Inferior parietal cortex (tissue), 1 donor: Measurements from ENCODE around the gene NEUROG3.
"Not testable (repeated sequence)": the region's sequence is repeated elsewhere in the genome, so short reads cannot be mapped to it uniquely, and the experiment has no call there.

ENCODE experiments used
- DNase-seq: peaks from one replicate; pipeline ENCODE4 v3.0.0-alpha.2; 2016; ENCODE audit errors: extremely low spot score

The NEUROG3 gene

DNA sequence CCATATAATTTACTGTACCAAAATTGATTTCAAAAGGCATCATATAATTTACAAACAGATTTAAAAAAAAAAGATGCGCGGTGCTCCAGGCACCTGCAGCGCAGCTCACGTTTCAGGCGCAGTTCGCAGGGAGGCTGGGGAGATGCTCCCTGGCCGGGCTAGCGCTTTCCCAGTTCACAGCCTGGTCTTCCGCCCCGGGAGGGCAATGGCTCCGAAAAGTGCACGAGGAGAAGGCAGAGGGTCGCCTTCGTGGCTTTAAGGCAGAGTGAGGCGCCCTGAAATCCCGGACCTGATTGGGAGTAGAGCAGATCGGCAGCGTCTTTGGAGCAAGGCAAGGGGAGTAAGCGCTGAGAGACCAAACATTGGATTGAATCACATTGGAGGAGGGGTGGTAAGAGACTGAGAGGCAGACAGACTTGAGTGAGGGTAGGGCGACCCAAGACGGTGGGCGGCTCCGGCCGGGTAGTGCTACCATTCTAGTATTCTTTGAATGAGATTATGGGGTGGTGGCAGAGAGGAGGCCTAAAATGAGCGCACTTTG is 1.5 kb downstream of the NEUROG3 start:
- DNase-seq, result no peak

DNA sequence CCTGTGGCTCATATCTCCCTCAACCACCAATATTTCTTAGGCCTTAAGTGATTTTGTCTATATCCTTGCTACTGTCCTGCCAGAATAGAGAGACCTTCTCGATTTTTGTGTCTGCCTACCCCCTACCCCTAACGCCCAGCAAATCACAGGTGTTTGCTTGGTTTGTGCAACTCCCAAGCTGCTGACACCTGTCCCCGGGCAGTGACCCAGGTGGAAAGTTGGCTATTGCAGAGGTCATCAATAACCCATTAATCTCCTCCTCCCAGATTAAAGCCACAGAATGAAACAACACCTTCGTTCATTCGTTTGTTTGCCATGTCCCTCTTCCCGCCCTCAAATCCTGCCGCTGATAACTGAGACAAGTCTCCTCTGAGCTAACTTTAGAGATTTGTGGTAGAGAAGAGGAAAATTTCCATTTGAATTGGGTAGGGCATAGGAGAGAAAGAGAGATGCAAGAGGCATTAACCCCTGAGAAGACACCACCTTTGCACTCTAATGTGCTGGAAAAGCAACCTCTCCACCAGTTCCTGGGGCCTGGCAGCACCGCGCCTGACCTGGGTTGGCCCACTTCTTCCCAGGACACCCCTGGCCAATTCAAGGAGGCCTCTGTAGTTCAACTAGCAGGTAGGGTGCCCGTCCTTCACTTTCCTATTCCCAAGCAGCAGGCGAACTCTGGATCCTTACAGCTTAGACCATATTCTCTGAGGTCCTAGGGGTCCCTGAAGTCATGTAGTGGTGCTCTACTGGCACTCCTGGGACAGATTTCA is 3.0 kb downstream of the NEUROG3 start:
- no peak for DNase-seq

DNA sequence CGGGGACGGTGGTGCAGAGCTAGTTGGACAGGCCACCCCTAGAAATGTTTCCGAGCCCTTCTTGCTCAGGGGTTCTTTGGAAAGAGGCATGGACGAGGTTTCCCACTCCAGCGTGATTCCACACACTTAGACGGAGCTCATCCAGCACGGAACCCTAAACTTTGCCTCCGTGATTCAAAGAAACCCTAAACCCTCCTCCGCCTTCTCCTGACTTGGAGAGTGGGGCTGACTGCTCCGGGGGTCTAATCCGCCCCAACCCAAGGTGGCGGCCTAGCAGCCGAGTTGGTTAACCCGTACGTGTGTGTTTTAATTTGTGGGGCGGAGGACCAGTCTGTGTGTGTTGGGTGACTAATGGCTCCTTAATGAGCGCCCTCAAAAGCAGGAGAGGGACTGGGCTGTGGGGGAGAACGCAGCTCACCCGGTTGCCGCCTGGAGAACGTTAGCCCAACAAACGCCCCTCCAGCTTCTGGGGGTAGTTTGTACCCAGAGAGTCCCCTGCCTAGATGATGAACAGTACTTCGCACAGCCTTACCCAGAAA is 3.8 kb downstream of the NEUROG3 start:
- no peak for DNase-seq

DNA sequence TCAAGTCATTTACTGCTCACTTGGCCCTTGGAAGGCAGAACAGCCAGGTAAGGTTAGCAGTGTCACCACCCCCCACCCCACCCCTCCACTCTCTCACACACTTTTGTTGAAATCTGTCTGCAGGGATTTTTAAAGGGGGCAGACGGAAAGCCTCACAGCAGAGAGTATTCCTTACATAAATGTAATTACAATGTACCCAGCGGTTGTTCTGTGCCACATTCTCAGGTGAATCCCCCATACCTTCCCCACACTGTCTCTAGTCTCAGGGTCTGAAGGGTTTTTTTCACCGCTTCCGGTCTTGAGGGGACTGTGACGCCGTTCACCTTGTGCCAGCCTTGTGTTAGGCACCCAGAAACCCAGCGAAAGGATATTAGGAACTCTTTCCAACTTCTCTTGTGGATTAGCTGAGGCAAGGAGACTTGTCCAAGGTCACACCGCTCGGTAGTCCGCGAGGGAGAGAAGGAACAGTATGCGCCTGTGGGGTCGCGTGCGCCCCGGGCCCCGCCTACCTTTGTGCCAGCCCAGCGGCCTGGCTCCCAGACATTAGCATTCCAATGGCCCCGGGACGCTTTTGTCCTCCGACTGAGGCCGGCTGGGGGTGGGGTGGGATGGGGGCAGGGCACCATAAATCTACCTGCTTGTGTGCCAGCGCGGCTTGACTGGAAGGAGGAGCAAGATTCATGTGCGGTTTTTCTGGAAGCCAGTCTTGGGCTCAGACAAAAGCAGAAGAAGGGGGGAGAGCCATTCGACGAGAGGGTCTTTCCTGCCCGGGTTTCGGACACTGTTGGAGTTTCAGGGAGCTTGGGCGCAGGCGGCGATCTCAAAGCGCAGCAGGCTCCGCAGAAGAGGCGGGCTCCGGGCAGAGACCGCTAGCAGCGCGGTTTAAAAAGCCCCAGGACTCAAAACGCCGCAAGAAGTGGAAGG is 4.5 kb downstream of the NEUROG3 start:
- DNase-seq, result no peak

DNA sequence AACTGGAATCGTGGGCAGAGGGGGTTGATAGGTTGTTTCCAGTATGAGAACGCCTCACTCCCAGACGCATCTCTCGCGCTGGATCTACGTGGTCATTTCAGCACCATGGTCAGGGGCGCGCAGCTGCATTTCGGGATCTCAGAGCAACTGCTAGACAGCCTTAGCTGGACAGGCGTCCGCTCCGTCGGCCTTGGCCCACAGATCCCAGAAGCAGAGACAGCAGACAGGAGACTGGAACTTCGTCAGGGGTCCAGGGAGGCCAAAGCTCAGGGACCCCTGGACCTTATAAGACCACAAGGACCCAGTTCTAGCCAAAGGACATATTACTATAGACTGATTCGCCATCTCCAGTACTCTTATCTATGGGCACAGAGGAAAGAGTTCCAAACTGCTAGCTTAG is 5.3 kb downstream of the NEUROG3 start:
- DNase-seq, result no peak

DNA sequence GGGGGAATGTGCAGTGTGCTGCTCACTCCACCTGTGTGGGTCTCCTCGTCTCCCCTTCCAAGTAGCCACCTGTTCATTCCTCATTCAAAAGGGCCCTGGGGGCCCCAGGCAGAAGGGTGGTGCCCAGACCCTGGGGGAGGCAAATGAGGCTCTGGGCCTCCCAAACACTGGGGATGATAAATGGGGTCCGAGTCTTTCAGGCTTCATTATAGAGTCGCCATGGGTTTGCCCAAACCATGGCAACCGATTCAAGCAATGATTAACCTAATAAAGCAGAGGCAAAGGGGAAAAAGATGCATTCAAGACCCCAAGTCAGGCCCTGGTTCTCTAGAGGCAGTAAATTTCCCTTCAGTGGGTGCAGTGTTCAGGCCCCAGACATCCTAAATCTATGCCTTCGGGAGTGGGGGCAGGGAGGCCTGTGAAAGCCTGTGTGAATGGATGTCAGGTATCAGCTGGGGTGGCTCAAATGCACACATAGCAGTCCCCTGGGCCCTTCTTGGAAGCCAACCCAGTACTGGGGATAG is 10.4 kb downstream of the NEUROG3 start:
- DNase-seq, result no peak

DNA sequence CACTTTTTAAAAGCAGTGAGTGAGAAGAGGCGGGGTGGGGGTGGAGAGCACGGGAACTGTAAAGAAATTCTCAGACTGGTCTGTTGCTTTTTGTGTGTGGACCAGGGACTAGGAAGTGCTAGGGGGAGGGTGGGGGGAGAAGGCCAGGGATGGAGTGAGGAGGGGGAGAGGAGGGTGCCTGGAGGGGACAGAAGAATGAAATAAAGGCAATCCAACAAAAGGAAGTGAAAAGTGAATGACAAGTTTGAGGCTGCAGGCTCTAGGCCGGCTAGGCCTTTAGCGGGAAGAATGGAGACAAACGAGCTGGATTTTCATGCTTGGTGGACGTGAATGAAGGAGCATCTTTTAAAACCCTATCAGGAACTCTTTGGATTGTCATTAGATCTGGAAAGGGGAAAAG is 13.7 kb downstream of the NEUROG3 start:
- no peak for DNase-seq

DNA sequence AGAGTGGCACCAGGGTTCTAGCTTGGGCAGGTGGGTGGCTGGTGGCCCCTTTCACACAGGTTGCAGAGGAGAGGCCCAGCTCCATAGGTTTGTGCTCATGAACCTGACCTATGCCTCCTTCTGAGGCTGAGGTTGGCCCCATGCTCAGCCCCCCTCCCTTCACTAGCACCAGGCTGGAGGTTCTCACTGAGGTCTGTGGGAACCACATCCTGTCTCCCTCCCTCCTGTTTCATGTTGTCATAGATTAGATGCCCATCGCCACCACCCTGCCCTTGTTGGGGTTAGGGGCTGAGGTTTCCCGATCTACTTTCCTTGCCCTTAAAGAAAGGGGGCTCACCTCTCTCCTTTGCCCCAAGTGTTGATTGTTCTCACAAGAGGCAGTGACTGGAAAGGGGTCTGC is 14.7 kb downstream of the NEUROG3 start:
- no peak for DNase-seq

DNA sequence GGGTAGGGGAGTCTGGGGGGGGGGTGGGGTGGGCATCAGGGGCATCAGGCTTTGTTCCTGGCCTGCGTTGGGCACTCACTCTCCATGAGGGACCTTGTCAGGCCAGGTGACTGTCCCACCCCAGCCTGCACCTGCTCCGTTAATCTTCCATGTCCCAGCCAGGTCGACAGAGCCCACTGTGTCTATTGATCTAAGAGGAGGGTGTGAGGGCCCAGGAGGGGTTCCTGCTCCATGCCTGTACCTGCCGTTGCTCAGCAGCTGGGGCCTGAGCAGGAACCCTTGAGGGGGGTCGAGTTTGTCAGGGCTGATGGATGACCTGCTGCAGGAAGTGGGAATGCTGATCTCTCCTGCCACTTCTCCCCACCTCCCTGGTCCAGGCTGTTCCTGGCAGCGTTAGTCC is 18.6 kb downstream of the NEUROG3 start:
- DNase-seq, result no peak

DNA sequence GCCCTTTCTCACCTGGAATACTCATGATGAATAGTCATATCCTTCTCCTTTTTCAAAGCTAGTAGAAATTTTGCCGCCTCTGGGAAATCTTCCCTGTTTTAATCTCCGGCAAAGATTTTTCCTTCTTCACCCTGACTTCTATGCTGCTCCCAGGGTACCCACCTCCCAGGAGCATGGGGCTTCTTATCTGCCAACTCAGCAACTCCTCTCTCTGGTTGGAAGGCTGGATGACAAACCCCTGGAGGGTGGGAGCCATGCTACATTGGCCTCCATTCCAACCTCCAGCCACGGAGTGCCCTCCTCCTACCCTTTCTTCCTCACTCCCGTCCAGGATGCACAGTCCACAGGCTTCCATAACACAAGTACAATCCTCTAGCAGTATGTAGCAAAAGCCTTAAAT is 19.9 kb downstream of the NEUROG3 start:
- no peak for DNase-seq

DNA sequence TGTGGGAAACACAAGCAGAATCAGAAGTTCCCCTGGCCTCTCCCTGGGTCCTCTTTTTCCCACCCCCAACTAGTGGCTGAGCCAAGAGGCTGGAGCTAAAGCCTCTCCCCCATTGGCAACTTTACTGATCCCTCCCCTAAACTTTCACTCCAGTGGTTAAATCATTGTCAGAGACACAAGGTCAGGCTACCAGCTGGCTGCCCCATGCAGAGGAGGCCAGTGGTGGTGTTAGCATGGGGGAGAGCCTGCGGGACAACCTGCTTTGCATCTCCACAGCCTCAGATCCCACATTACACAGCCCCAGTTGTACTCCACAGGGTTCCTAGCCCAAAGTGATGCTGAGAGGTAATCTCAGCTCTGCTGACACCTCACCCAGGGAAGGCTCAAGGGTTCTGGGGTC is 21.0 kb downstream of the NEUROG3 start:
- DNase-seq, result no peak

DNA sequence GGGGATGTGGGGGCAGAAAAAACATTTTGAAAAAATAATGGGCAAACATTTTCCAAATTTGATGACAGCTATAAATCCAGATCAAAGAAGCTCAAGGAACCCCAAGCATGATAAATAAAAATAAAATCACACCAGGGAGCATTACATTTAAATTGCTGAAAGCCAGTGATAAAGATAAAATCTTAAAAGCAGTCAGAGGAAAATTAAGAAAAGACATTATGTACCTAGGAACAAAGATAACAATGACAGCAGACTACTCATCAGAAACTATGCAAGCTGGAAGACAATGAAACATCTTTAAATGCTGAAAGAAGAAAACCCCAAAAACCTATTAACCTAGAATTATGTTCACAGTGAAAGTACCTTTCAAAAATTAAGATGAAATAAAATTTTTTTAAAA is 23.3 kb downstream of the NEUROG3 start:
- no peak for DNase-seq

DNA sequence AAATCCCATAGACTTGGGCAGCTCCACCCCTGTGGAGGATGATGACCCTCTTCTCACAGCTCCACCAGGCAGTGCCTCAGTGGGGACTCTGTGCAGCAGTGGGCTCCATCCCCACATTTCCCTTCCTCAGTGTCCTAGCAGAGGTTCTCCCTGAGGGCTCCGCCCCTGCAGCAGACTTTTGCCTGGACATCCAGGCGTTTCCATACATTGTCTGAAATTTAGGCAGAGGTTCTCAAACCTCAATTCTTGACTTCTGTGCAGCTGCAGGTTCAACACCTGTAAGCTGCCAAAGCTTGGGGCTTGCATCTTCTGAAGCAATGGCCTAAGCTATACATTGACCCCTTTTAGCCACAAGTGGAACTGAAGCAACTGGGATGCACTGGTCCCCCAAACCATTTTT is 31.8 kb downstream of the NEUROG3 start:
- DNase-seq, result no peak

DNA sequence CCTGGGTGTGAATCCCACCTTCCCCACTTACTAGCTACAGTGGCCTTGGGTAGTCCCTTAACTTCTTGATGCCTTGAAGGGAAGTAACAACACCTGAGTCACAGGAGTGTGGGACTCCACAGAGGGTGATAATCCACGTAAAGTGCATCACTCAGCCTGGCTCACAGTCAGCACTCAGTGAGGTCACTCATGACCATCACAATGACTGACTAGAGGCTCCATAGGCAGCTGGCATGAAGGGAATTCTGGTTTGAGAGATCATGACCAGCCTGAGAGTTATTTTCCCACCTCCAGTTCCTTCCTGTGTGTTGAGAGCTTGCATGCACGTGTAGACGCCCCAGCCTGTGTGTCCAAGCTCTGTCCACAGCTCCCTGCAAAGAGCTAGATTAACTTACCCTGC is 34.8 kb downstream of the NEUROG3 start:
- DNase-seq, result no peak

DNA sequence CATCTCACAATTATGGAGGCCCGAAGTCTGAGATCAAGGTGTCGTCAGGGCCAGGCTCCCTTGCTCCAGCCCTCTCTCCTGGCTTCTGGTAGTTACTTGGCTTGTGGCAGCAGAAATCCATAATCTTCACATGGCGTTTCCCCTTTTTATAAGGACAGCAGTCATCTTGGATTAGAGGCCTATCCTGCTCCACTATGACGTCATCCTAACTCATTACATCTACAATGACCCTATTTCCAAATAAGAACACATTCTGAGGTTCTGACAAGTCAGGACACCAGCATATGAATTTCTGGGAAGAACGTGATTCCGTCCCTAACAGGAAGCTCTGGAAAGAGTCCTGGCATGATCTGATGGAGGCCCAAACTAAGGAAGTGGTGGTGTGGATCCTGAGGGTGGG is 35.8 kb downstream of the NEUROG3 start:
- DNase-seq, result no peak

DNA sequence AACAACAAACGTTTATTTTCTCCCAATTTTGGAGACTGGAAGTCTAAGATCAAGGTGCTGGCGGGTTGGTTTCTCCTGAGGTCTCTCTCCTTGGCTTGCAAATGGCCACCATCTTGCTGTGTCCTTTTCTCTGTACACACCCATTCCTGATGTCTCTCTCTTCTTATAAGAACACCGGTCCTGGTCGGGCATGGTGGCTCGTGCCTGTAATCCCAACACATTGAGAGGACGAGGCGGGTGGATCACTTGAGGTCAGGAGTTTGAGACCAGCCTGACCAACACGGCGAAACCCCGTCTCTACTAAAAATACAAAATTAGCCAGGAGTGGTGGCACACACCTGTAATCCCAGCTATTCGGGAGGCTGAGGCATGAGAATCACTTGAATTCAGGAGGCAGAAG is 36.7 kb downstream of the NEUROG3 start:
- DNase-seq, result not testable (repeated sequence)

DNA sequence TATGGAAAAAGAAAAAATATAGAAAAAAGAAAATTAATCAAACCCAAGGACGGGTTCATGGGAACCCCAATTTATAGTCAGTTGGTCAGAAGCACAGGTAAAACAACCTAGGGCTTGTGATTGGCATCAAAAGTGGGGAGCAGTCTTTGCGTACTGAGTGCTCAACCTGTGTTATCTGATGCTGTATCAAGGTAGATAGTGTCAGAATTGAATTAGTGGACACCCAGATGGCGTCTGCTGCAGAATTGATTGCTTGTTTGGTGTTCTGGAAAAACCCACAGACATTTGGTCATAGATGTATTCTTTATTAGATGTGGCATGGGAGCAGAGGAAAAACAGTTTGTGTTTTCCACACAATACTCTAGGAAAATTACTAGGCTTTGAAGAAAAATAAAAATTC is 39.6 kb downstream of the NEUROG3 start:
- DNase-seq, result no peak

DNA sequence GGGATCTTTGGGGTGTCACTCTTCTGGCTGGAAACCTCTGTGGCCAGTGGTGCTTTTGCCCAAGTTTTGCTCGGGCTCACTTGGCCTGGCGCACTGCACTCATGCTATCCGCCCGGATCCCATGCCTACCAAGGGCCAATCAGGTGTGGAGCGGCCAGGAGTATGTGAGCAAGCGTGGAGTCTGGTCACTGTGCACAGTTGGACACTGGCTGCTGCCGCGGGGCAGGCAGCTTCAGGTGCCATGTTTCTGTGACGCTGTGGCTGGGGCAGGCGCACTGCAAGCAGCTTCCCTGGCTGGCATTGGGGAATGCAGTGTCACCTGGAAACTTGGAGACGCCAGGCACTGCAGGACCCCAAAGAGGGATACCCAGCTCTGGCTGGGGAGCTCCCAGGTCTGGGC is 45.3 kb downstream of the NEUROG3 start:
- no peak for DNase-seq
